CD4-positive, alpha-beta T cell treated with Interleukin-1 beta for 1 hour (primary cell): ENCODE data around the gene DGCR2.
A peak's percentile ranks its signal among the peaks of the same experiment; 100 is the strongest.
"Not testable (repeated sequence)": the region's sequence is repeated elsewhere in the genome, so short reads cannot be mapped to it uniquely, and the experiment has no call there.

ENCODE experiments used
- DNase-seq, 2 donors: peaks; one replicate each; pipeline ENCODE4 v3.0.0-alpha.2; 2020 to 2022

Gene DGCR2

DNA sequence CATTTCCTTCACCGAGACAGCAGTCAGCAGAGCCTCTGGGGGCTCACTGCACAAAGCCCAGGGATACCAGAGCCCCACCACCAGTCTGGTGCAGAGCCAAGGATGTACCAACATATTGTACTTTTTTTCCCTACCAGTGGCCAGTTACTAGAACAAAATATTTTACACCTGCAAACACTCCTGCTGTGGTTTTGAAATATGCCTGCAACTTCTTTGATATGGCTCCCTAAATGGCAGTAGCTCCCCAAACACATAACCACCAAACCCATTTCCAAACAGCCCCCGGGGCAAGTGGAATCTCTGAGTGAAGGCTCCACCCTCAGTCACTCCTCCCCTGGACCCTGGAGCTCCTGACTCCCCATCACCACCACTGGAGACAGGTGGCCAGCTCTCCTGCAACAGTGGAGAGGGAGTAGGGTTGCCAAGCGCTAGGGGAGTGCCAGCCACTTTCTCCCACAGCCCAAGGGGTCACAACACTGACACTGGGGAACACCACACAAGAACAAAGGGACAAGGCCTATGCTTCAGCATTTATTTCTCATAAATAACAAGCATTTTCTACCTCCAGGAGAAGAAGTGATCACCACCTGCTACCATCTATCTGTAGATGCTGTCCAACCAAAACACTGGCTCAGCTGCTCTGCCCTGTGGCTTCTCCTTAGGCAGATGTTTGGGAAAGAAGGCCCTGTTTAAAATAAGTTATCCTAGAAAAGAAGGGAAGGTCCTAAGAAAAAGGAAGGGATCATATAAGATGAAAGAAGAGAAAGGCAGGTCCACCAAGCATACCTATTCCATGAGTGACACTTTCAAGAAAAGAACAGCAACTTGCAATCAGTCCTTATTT lies 15.1 kb downstream of the DGCR2 start:
- no peak for DNase-seq

DNA sequence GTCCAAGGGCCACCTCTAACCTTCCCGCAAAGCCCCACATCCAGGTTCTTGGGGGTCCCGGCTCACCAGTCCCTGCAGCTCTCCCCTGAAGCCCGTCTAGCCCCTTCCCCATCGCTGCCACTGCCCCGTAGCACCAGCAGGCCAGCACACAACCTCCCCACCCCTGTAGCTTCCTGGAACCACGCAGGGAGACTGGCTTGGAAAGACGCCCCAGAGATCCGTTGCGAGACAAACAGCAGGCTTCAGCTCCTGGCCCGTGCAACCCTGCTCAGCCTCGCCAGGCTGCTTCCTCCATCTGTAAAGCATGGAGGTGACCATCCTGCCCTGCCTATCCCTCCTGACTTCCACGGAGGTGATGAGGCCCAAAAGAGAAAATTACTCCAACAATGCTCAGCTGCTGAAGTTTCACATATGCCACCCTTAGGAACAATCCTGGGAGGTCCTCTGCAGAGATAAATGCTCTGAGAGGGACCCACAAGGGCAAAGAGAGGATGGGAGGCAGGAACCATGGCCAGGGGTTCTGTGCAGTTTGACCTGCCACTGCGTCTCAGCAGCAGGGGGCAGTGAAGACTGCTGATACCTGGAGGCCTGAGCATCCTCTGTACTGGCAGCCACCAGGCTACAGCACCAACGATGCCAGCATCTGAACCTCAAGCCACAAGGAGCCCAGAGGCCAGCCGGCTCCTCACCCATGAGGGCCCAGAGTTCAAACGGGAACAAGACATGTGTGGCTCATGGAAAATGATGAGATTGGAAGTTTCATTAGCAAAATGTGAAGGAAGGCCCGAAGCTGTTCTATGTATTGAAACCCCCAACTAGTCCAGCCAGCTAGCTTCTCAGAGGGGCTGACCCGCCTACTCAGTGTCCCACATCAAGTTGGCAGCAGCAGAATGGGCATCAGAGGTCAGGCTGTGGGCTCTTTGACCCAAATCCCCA lies 16.1 kb downstream of the DGCR2 start:
- peak; percentile 62 to 67 for DNase-seq

DNA sequence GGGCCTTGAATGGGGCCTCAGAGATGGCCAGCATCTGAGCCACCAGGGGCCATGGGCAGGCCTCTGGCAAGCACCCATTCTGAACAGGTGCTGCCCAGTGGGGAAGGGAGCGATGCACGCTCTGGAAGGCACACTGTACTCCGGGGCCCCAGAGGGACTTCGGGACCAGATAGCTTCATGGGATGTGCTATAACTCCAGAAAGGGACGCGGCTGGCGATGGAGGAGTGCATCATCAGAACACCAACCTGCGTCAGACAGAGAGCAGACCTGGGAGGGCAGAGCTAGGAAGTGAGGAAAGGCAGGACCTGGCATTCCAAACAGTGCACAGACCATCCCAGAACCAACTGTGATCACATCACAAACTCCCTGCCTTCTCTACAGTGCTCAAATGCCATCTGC lies 16.8 kb downstream of the DGCR2 start:
- no peak for DNase-seq

DNA sequence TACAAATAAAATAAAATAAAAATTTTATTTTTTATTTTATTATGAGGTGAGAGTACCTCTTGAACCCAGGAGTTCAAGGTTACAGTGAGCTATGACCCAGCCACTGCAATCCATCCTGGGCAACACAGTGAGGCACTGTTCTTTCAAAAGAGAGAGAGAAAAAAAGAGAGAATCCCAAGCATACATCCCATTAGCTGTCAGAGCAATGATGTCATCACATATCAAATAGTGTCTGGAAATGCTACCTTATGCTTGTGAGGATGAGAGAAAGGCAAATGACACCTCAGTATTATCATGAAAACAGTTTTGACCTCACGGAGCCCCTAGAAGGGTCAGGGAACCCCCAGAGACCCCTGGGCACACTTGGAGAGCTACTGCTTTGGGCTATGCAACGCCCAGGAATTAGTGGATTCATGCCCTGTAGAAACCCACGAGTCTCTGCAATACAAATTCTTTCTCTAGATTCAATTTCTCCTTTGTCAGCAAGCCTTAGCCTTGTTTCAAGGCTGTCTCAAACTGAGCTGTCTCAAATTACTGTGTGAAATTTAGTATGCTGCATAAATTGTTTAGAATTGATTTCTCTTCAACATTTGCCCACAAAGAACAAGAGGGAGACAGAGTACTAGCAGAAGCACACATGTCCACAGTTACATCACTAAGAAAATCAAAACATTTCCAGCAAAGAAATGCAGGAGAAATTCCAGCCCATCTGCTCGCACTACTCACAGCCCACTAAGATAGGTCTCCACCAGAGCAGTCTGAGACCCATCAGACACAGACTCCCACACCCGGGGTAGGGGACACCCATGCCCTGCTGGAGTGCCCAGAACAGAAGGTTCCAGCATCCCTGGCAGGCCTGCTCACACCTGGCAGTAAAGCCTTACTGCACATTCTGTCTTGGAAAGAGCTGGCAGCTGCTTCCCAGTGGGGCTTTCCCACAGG lies 18.1 kb downstream of the DGCR2 start:
- no peak for DNase-seq

DNA sequence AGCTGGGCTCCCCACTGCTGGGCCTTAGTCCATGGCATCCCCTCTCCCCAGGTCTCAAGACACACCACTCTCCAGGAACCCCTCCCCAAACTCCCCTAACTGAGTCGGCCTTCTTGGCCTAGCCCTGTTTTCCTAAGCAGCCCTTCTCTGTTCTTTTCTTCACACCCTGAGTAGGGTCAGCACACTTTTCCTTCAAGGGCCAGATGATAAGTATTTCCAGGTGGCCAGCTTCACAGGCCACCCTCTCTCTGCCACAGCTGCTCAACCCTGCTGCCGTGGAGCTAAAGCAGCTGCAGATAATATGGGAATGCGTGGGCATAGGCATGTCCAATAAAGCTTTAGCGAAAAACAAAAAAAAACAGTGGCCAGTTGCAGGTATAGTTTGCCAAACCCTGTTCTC lies 24.1 kb downstream of the DGCR2 start:
- no peak for DNase-seq

DNA sequence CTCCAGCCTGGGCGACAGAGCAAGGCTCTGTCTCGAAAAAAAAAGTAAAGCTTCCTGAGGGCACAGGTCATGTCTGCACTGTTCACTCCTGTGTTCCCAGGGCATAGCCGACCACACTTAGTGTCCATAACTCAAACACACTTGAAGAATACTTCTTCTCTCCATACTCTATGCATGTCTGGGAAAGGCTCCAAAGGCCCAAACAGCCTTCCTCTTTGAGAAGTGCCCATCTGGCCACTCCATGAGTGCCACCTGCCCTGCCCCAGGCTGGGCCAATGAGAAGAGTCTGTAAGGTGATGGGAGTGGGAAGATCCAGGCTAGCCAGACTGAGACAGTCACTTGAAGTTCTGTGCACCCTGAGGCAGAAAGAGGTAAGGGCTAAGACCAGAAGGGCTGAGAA lies 24.7 kb downstream of the DGCR2 start:
- no peak for DNase-seq

DNA sequence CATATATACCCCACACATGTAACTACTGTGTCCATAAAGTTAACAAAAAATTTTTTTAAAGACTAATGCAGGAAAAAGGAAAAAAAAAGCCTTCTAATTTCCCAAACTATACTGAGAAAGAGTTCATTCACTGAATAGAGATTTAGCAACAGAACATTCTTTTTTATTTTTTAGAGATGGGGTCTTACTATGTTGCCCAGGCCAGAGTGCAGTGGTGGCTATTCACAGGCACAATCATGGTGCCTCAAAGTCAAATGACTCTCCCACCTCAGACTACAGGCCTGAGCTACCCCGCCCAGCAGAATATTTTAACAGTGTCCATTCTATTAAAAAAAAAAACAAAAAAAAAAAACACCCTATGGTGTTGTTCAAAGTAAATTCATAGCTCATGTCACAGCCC lies 25.7 kb downstream of the DGCR2 start:
- DNase-seq, result no peak

DNA sequence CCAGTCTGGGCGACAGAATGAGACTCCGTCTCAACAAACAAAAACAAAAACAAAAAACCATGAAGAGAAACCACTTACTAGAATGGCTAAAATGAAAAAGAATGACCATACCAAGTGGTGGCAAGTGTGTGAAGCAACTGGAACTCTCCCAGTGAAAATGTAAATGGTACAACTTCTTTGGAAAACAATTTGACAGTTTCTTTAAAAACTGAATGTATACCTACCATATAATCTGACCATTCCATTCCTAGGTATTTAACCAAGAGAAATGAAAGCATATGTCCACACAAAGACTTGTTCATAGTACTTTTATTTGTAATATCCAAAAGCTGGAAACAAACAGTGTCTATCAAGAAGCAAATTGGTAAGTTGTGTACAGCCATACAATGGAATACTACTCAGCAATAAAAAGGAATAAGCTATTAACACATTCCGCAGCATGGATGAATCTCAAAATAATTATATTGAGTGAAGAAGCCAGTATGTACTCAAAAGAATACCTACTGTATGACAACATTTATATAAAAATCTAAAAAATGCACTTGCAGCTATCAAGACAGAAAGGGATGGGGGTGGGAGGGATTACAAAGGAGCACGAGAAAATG lies 27.7 kb downstream of the DGCR2 start:
- DNase-seq, result no peak

DNA sequence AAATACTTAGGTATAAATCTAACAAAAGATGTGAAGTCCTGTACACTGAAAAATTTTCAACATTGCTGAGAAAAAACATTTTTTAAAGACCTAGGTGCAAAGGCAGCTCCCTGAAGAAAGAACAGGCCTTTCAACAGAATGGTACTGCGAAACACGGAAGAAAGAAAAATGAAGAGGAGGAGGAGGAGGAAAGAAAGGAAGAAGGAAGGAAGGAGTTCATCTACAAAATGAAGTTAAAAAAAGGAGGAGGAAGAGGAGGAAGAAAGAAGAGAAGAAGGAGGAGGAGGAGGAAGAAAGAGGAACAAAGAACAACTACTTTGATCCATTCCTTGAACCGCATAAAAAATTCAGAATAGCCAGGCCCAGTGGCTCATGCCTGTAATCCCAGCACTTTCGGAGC lies 29.5 kb downstream of the DGCR2 start:
- no peak for DNase-seq

DNA sequence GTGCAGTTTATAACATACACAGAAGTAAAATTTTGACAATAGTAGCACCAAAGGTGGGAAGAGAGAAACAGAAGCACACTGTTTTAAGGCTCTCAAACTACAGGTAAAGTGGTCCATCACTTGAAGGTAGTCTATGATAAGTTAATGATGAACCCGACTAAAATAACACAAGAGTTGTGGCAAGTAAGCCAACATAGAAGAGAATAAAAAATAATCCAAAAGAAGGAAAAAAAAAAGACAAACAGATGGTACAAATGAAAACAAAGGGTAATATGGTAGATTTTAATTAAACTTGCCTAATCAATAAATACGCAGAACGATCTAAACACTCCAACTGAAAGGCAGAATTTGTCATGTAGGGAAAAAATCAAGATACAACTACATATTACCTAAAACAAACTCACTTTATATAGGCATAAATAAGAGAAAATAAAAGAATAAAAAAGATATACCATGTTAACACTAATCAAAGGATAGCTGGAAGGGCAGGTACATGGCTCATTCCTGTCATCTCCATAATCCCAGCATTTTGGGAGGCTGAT lies 31.6 kb downstream of the DGCR2 start:
- DNase-seq, result no peak

DNA sequence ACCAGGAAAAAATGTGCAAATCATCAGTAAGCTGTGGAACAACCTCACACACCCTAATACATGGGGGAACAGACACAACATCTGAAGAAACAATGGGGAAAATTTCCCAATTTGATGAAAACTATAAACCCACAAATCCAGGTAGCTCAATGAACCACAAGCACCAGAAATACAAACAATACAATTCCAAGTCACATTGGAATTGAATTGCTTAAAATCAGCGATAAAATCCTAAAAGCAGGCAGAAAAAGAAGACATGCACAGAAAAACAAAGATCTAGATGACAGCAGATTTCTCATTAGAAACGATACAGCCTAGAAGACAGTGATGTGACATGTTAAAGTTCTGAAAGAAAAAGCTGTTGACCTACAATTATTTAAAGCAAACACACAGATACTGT lies 32.0 kb downstream of the DGCR2 start:
- no peak for DNase-seq

DNA sequence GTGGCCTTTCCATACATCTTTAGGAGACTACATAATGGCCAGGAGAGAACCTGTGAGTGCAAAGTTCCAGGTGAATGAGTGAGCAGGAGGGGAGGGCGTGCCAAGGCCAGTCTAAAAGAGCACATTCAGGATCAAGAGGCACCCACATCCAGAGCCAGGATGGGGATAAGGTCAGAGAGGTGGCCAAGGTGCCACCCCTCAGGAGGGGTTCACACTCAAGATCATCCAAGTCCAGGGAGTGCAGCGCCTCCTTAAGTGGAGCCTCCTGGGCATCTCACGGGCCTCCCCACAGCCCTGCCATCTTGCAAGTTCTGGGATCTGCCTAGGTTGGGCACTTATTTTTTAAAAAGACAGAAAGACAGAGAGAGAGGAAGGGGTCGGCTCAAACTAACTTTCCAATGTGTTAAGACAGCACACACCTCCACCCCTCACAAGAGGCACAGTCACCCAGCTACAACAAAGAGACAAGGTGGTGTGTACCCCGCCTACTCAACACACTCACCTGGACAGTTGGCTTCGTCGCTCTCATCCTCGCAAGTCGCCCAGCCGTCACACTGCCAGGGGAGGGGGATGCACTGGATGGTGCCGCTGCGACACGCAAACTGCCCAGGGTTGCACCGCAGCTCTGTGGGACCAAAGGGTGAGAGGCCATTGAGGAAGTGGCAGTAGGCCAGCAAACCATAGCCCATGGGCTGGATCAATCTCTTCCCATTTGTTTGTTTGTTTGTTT lies 33.2 kb downstream of the DGCR2 start:
- DNase-seq, result no peak

DNA sequence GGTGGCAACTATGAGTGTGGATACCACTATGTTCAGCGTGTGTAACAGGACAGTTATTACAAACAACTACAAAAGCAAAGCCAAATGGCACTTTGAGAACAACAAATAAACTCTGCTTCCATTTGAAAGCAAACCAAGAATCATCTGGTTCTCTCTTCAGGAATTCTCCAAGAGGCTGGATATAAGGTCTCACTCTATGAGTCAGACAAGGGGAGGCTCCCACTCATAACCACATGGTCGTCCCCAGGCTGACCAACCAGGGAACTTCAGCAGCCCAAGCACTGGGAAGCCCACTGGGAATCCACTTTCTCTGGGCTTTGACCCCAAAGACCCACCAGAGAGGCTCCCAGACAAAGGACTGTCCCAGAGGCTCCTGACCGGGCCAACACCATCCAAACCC lies 35.3 kb downstream of the DGCR2 start:
- no peak for DNase-seq

DNA sequence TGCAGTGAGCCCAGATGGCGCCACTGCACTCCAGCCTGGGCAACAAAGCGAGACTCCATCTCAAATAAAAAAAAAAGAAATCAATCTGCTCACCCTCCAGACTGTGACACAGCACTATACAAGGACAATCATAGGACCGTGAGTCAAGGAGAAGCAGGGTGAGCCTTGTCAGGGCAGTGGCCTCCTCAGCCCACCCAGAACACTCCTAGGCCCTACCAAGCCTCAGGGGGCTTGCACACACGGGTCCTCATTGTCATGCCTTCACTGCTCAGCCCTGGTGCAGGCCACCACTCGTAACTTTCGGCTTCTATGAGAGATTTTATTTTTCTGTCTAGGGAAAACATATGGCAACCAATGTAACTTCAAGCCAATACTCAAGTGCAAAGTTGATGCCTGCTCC lies 35.8 kb downstream of the DGCR2 start:
- DNase-seq, result no peak

DNA sequence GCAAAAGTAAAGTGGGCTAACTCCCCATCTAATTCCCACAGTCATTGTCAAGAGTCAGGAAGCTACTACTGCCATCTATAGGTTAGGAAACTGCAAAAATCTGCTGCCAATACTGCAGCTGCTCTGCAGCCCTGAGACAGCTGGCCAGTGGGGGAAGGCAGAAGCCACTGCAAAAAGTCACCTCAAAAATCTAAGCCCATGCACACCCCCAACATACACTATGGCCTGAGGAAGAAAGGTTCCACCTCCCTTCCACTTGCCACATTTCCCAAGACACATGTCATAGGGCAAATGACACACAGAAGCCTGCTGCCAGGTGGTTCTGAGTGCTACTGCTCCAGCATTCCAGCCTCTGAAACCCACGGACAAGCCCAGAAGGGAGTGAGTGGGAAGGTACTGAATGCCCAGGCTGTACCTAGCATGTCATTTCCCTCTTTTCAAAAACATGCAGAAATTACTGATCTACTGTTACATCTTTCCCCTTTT lies 36.9 kb downstream of the DGCR2 start:
- no peak for DNase-seq

DNA sequence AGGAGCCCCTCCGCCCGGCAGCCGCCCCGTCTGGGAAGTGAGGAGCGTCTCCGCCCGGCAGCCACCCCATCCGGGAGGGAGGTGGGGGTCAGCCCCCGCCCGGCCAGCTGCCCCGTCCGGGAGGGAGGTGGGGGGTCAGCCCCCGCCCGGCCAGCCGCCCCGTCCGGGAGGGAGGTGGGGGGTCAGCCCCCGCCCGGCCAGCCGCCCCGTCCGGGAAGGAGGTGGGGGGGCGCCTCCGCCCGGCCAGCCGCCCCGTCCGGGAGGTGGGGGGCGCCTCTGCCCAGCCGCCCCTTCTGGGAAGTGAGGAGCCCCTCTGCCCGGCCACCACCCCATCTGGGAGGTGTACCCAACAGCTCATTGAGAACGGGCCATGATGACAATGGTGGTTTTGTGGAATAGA lies 37.6 kb downstream of the DGCR2 start:
- DNase-seq, result not testable (repeated sequence)

DNA sequence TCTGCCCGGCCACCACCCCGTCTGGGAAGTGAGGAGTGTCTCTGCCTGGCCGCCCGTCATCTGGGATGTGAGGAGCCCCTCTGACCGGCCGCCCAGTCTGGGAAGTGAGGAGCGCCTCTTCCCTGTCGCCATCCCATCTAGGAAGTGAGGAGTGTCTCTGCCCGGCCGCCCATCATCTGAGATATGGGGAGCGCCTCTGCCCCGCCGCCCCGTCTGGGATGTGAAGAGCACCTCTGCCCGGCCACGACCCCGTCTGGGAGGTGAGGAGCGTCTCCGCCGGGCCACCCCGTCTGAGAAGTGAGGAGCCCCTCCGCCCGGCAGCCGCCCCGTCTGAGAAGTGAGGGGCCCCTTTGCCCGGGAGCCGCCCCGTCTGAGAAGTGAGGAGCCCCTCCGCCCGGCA lies 38.1 kb downstream of the DGCR2 start:
- DNase-seq, result not testable (repeated sequence)

DNA sequence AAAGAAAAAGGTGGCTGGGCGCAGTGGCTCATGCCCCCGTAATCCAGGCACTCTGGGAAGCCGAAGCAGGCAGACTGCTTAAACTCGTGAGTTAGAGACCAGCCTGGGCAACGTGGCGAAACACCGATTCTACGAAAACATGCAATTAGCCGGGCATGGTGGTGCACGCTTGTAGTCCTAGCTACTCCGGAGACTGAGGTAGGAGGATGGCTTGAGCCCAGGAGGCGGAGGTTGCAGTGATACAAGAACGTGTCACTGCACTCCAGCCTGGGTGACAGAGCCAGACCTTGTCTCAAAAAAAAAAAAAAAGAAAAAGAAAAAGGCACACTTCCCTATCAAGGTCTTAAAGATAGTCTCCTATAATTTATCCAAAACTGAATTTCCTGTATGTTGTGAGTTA lies 39.4 kb downstream of the DGCR2 start:
- no peak for DNase-seq

DNA sequence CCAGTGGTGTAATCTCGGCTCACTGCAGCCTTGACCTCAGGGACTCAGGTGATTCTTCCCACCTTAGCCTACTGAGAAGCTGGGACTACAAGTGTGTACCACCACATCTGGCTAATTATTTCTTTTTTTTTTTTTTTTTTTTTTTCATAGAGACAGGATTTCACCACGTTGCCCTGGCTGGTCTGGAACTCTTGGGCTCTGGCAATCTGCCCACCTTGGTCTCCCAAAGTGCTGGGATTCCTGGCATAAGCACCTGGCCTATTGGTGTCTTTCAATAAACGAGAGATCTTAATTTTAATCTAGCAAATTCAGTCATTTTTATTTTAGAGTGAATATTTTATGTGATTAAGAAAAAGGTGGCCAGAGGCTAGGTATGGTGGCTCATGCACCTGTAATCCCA lies 40.1 kb downstream of the DGCR2 start:
- DNase-seq, result no peak

DNA sequence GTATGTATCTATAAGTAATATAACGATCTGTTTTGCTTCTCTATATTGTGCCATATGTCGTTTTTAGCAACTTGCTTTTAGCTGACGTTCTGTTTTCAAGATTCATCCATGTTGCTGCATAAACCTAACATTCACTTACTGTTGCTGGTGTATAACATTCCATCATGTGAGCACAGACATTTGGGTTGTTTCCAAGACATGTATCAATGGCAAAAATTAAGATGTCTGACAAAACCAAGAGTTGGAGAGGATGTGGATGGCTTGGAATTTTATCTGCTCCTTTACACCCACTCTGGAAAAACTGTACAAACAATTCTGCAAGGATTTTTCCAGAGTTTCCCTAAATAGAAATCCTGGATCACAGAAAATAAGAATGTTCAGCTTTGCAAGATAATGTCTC lies 40.9 kb downstream of the DGCR2 start:
- DNase-seq, result no peak

DNA sequence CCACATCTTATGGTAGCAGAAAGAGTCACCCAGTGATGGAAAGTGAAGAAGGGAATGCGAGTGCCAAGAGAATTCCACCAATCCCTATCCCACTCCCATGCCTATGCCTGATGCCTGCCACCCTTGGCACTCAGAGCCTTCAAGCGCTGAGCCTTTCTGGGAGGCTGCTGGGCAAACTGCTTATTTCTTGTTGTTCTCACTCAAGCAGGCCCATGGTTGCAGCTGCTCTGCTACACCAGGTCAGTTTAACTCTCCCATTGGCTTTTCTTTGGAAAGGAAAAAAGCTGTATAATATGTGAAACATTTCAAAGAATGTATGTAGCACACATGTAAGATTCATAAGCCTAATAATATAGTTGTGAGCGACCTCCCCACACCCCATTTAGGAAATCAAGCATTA lies 41.4 kb downstream of the DGCR2 start:
- DNase-seq, result no peak
